NCI-H82 (cell line): ENCODE results near the gene ANO2.
"Not testable (repeated sequence)": the region's sequence is repeated elsewhere in the genome, so short reads cannot be mapped to it uniquely, and the experiment has no call there.

Experiments
- DNase-seq: peaks from one replicate; lab custom pipeline; 2025; lab: John Stamatoyannopoulos, UW

ANO2 gene

GRCh38 chr12:5887819-5888218 lies 57.2 kb downstream of the ANO2 start:
- not testable (repeated sequence) for DNase-seq

- DNase-seq, result no peak
Observed at GRCh38 chr12:5884866-5885265, 60.2 kb downstream of the ANO2 start.

- no peak for DNase-seq
Observed at GRCh38 chr12:5884285-5884684, 60.8 kb downstream of the ANO2 start.

GRCh38 chr12:5882511-5883190 lies 62.4 kb downstream of the ANO2 start:
- DNase-seq, result no peak

GRCh38 chr12:5881666-5882065 lies 63.4 kb downstream of the ANO2 start:
- DNase-seq, result no peak

- no peak for DNase-seq
Observed at GRCh38 chr12:5881101-5881606, 63.9 kb downstream of the ANO2 start.

- DNase-seq, result no peak
Observed at GRCh38 chr12:5875851-5876250, 69.2 kb downstream of the ANO2 start.

- DNase-seq, result no peak
Observed at GRCh38 chr12:5874514-5874913, 70.5 kb downstream of the ANO2 start.

GRCh38 chr12:5873281-5873919 lies 71.7 kb downstream of the ANO2 start:
- DNase-seq, result no peak

- peak; percentile 66 for DNase-seq
Observed at GRCh38 chr12:5872745-5873144, 72.3 kb downstream of the ANO2 start.

GRCh38 chr12:5871741-5872140 lies 73.3 kb downstream of the ANO2 start:
- DNase-seq, result no peak

- no peak for DNase-seq
Observed at GRCh38 chr12:5870183-5870582, 74.9 kb downstream of the ANO2 start.

GRCh38 chr12:5868625-5869295 lies 76.3 kb downstream of the ANO2 start:
- no peak for DNase-seq

- no peak for DNase-seq
Observed at GRCh38 chr12:5865397-5865796, 79.7 kb downstream of the ANO2 start.

- no peak for DNase-seq
Observed at GRCh38 chr12:5864972-5865371, 80.1 kb downstream of the ANO2 start.

- DNase-seq, result no peak
Observed at GRCh38 chr12:5864301-5864700, 80.8 kb downstream of the ANO2 start.

- DNase-seq, result no peak
Observed at GRCh38 chr12:5861416-5861815, 83.6 kb downstream of the ANO2 start.

- DNase-seq, result no peak
Observed at GRCh38 chr12:5856692-5857091, 88.4 kb downstream of the ANO2 start.

GRCh38 chr12:5846950-5847349 lies 98.1 kb downstream of the ANO2 start:
- no peak for DNase-seq

- DNase-seq, result no peak
Observed at GRCh38 chr12:5840944-5841343, 104.1 kb downstream of the ANO2 start.

- no peak for DNase-seq
Observed at GRCh38 chr12:5830111-5830510, 114.9 kb downstream of the ANO2 start.

GRCh38 chr12:5827591-5827990 lies 117.5 kb downstream of the ANO2 start:
- DNase-seq, result no peak

- DNase-seq, result not testable (repeated sequence)
Observed at GRCh38 chr12:5825761-5826160, 119.3 kb downstream of the ANO2 start.
